ENCODE measurements around the gene NUP98.

The NUP98 gene

GRCh38 chr11:3635641-3636375 lies 161.5 kb downstream of the NUP98 start:
- DNase-seq, result no peak

GRCh38 chr11:3632070-3632660 lies 165.2 kb downstream of the NUP98 start:
- DNase-seq, result no peak

DNA sequence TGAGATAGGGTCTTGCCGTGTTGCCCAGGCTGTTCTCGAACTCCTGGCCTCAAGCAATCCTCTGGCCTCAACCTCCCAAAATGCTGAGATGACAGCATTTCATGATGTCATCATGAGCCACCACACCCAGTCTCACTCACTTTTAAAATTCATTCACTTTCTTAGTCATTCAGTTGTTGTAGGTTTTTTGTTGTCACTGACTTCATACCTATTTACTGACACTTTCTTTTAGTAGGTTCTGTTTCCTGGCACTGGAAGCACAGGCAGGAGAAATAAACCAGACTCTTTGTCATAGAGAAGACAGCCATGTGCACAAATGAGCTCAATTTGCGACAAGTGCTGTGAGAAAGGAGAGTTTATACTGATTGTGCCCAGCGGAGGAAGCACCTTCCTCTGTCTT lies 166.0 kb downstream of the NUP98 start:
- no peak for DNase-seq

- no peak for DNase-seq
Measured at GRCh38 chr11:3627291-3627690, 170.1 kb downstream of the NUP98 start.

DNA sequence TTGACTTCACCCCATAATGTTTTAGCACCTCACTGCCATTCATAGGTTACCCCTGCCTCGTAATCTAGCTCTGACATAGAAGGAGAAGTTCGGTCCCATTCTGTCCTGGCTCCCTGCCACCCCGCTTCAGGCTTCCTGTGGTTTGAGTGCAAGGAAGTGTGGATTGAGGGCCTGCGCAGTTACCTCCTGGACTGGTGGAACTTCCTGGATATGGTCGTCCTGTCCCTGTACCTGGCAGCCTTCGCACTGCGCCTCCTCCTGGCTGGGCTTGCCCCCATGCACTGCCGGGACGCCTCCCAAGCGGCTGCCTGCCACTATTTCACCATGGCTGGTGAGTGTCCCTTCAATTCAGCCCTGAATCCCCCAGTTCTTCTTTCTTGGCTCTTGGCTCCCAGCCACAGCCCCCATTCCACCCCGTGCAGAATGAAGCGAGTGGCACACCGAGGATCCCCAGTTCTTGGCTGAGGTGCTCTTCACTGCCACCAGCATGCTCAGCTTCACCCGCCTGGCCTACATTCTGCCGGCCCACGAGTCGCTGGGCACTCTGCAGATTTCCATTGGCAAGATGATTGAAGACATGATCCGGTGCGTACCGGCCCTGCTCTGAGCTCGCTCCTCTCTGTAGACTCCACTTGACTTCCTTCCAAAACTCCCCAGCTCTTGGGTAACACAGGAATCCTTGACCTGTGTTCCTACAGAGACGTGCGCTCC lies 170.9 kb downstream of the NUP98 start:
- DNase-seq, result no peak

Measured in DMS153 (cell line).